HG02840 (cell line): ENCODE measurements around the gene OR10J1.

Source experiments
- ATAC-seq: cut with Tn5 transposase; IDR thresholded peaks from one replicate; pipeline ENCODE4 v1.9.1; 2021; ENCODE audit warnings: mild to moderate bottlenecking, moderate library complexity, moderate number of reproducible peaks; ENCODE audit not compliant: unreplicated experiment, low FRiP score

OR10J1 gene

DNA sequence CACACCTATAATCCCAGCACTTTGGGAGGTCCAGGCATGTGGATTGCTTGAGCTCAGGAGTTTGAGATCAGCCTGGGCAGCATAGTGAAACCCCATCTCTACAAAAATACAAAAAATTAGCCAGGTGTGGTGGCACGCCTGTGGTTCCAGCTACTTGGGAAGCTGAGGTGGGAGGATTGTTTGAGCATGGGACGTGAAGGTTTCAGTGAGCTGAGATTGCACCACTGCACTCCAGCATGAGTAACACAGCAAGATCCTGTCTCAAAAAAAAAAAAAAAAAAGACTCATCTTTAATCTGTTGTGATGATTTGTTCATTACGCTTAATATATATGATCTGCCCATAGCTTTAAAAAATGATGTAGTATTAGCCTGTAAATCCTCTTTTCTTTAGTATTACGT is 44.0 kb downstream of the OR10J1 start:
- no peak for ATAC-seq
